ENCODE measurements around the gene HNF1B.

- TF ChIP-seq EP300 (IDR thresholded peaks at IDR 0.05; ENCODE audit: borderline replicate concordance in 1 of 2, low read depth in 1 of 2, low read length in 1 of 2) (no peak), SIN3A (IDR thresholded peaks at IDR 0.05; ENCODE audit: borderline replicate concordance, low read depth, low read length) (no peak), NRF1 (IDR thresholded peaks at IDR 0.05; ENCODE audit: low read depth, low read length) (no peak), CTCF (IDR thresholded peaks at IDR 0.05) (no peak), NFIC (IDR thresholded peaks at IDR 0.05; ENCODE audit: borderline replicate concordance) (no peak), POLR2AphosphoS5 (IDR thresholded peaks at IDR 0.05; ENCODE audit: low read depth, low read length) (no peak), ZBTB33 (IDR thresholded peaks at IDR 0.05; ENCODE audit: borderline replicate concordance, low read depth) (no peak)
Observed at GRCh38 chr17:37695726-37696125, 49.1 kb downstream of the HNF1B start.

All from SK-N-SH (cell line).